ENCODE data around the gene EFTUD2. TPM values are rescaled to one million over a fixed set of nuclear protein-coding genes. Genes with fewer than 3 reads are reported as not detected.
A peak's percentile ranks its signal among the peaks of the same experiment; 100 is the strongest.
"Not testable (repeated sequence)": the region's sequence is repeated elsewhere in the genome, so short reads cannot be mapped to it uniquely, and the experiment has no call there.

EFTUD2 gene
- total and polyA plus RNA-seq, 2 of the 13 experiments (the other 11 are each of a cell fraction or from before 2014, with no cell fraction given): 111 to 137 TPM

DNA sequence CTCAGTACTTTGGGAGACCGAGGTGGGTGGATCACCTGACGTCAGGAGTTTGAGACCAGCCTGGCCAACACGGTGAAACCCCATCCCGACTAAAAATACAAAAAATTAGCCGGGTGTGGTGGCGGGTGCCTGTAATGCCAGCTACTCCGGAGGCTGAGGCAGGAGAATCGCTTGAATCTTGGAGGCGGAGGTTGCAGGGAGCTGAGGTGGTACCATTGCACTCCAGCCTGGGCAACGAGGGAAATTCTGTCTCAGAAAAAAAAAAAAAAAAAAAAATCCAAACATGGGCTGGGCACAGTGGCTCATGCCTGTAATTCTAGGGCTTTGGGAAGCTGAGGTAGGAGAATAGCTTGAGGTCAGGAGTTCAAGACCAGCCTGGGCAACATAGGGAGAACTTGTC, 46.4 kb upstream of the EFTUD2 start:
- peaks cover 61% of the 10 kb centered on the region for H3K79me2 ChIP-seq (ENCODE audit: insufficient read depth, low read length)
- H3K27ac ChIP-seq (ENCODE audit: extremely low read length, insufficient read depth, low read length); H2AFZ ChIP-seq (ENCODE audit: low read length); H3K9me3 ChIP-seq (ENCODE audit: low read length); intact Hi-C loops (cut with micrococcal nuclease; ENCODE audit: unreplicated experiment); in situ Hi-C loops (cut with HindIII; ENCODE audit: extremely low pct_ligation_motif_present, low pct_unique_long_range_greater_than_20kb); FAIRE-seq; CTCF ChIA-PET (ENCODE audit: low intra/inter-chr PET ratio, low total read pairs); H3K9ac ChIP-seq (ENCODE audit: insufficient read depth, low read depth, low read length); H3K36me3 ChIP-seq (replicated peaks in 1 of 2; ENCODE audit: control insufficient read depth in 1 of 2, insufficient read depth in 2 of 2, low read length in 2 of 2); DNase-seq (ENCODE audit: low spot score); BruUV-seq (replicated peaks); H4K20me1 ChIP-seq (ENCODE audit: insufficient read depth, low read length); H3K27me3 ChIP-seq (ENCODE audit: control insufficient read depth in 1 of 2, insufficient read depth in 2 of 2, low read length in 2 of 2); ATAC-seq; POLR2A ChIA-PET: not testable (repeated sequence)
- peaks cover 69% of the 10 kb centered on the region for H3K4me1 ChIP-seq (ENCODE audit: insufficient read depth, low read length)
- peak overlapping the region; percentile 76 for H3K4me2 ChIP-seq (ENCODE audit: low read depth, low read length)
- H3K4me3 ChIP-seq (replicated peaks in 1 of 3; ENCODE audit: insufficient read depth in 1 of 3, low read depth in 2 of 3, low read length in 3 of 3): peak overlapping the region in 1 of 3 experiments; percentile 6; a peak in 2 of 6 replicates
- WGBS (ENCODE audit: low lambda C conversion rate): 92% methylated on average over 10 of the region's 10 CpGs

DNA sequence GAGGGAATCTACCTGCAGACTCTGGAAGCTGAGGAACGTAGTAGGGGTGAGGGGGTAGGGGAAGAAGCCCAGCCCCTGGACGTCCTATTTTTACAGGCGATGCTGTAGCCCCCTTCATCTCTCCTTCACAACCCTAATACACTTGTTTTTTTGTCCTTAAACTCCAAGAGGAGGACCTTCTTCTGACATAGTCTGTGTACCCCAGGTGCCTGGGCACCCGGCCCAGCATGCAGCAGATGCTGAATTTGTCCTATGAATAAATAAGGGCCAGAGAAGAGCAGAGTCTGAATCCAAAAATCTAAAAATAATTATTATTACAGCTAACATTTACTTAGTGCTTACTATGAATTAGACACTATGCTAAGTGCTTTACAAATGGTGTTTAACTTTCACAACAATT, 43.2 kb upstream of the EFTUD2 start:
- H3K4me3 ChIP-seq (replicated peaks in 1 of 3; ENCODE audit: insufficient read depth in 1 of 3, low read depth in 2 of 3, low read length in 3 of 3): no peak overlapping the region
- no peaks in the 10 kb centered on the region for H4K20me1 ChIP-seq (ENCODE audit: insufficient read depth, low read length)
- intact Hi-C loops (cut with micrococcal nuclease; ENCODE audit: unreplicated experiment) (no loop called here), in situ Hi-C loops (cut with HindIII; ENCODE audit: extremely low pct_ligation_motif_present, low pct_unique_long_range_greater_than_20kb) (no loop called here)
- H3K36me3 ChIP-seq (replicated peaks in 1 of 2; ENCODE audit: control insufficient read depth in 1 of 2, insufficient read depth in 2 of 2, low read length in 2 of 2): peaks cover 0 to 11% of the 10 kb centered on the region in 2 experiments; a peak in 2 of 5 replicates
- CTCF ChIA-PET (ENCODE audit: low intra/inter-chr PET ratio, low total read pairs): no interaction called here
- TF ChIP-seq ZKSCAN1 (IDR thresholded peaks at IDR 0.05; ENCODE audit: low read length): no peak
- TF ChIP-seq KLF15 (CRISPR knock-in tag; IDR thresholded peaks at IDR 0.05; ENCODE audit: borderline replicate concordance): no peak
- TF ChIP-seq CENPX (CRISPR knock-in tag; IDR thresholded peaks at IDR 0.05): no peak
- TF ChIP-seq ZNF24 (IDR thresholded peaks at IDR 0.05): no peak
- TF ChIP-seq PHB2 (IDR thresholded peaks at IDR 0.05; ENCODE audit: partially characterized antibody): no peak
- no peak for TF ChIP-seq CENPT (CRISPR knock-in tag; IDR thresholded peaks at IDR 0.05; ENCODE audit: low read depth)
- no peak for TF ChIP-seq ZNF703 (CRISPR knock-in tag; IDR thresholded peaks at IDR 0.05; ENCODE audit: borderline replicate concordance)
- peaks cover 74% of the 10 kb centered on the region for H3K79me2 ChIP-seq (ENCODE audit: insufficient read depth, low read length)
- no peaks in the 10 kb centered on the region for H3K9me3 ChIP-seq (ENCODE audit: low read length)
- no peak overlapping the region for H3K9ac ChIP-seq (ENCODE audit: insufficient read depth, low read depth, low read length)
- no peak overlapping the region for H2AFZ ChIP-seq (ENCODE audit: low read length)
- WGBS (ENCODE audit: low lambda C conversion rate): 92% methylated on average over 4 of the region's 4 CpGs
- FAIRE-seq (no peak), DNase-seq (ENCODE audit: low spot score) (no peak), ATAC-seq (no peak)
- no peak overlapping the region for H3K4me2 ChIP-seq (ENCODE audit: low read depth, low read length)
- POLR2A ChIA-PET: no interaction called here
- no peaks in the 10 kb centered on the region; a peak in 1 of 5 replicates for H3K27me3 ChIP-seq (ENCODE audit: control insufficient read depth in 1 of 2, insufficient read depth in 2 of 2, low read length in 2 of 2)
- H3K4me1 ChIP-seq (ENCODE audit: insufficient read depth, low read length): peaks cover 60% of the 10 kb centered on the region
- no peak overlapping the region for H3K27ac ChIP-seq (ENCODE audit: extremely low read length, insufficient read depth, low read length)
- BruUV-seq (replicated peaks): no TSS peak
